Immature natural killer cell (primary cell): ENCODE measurements around the gene GNB1. TPM values are rescaled to one million over a fixed set of nuclear protein-coding genes. Genes with fewer than 3 reads are reported as not detected.

ENCODE experiments used
- DNase-seq, 3 donors: peaks; one replicate each; pipeline ENCODE4 v3.0.0; 2022; ENCODE audit warnings: mixed read lengths in 1 of 3
- H3K27ac Mint-ChIP-seq, 6 donors: one replicate each; pipeline ENCODE4 v1.8.0; 2020; ENCODE audit warnings: mixed read lengths in 6 of 6, mild to moderate bottlenecking in 5 of 6, inconsistent platforms in 4 of 6, moderate library complexity in 3 of 6
- H3K27me3 Mint-ChIP-seq, 3 donors: one replicate each; pipeline ENCODE4 v1.8.0; 2020 to 2021; ENCODE audit warnings: low read depth in 3 of 3, mild to moderate bottlenecking in 3 of 3, mixed read lengths in 3 of 3, moderate library complexity in 3 of 3, inconsistent platforms in 1 of 3
- H3K36me3 Mint-ChIP-seq, 3 donors: one replicate each; pipeline ENCODE4 v1.8.0; 2020; ENCODE audit warnings: mixed read lengths in 3 of 3, inconsistent platforms in 2 of 3, mild to moderate bottlenecking in 2 of 3
- H3K4me1 Mint-ChIP-seq, 2 donors: one replicate each; pipeline ENCODE4 v1.8.0; 2020; ENCODE audit warnings: inconsistent platforms in 2 of 2, mild to moderate bottlenecking in 2 of 2, mixed read lengths in 2 of 2, moderate library complexity in 1 of 2
- H3K4me3 Mint-ChIP-seq, 5 donors: one replicate each; pipeline ENCODE4 v1.8.0; 2020; ENCODE audit warnings: mild to moderate bottlenecking in 5 of 5, mixed read lengths in 5 of 5, inconsistent platforms in 3 of 5, moderate library complexity in 3 of 5
- H3K9me3 Mint-ChIP-seq, 6 donors: one replicate each; pipeline ENCODE4 v1.8.0; 2020; ENCODE audit warnings: mild to moderate bottlenecking in 6 of 6, mixed read lengths in 6 of 6, inconsistent platforms in 4 of 6, moderate library complexity in 3 of 6
- polyA plus RNA-seq, 3 donors: library from polyadenylated mRNA; unstranded; fragments of 300-500 nt; fragmentation: Illumina TruSeq; gene quantifications; one replicate each; pipeline ENCODE4 v1.2.3, GENCODE V29; 2021

The GNB1 gene
- polyA plus RNA-seq, 3 donors from 2014 or later, result 53.4 to 111 (median 98.7) TPM

DNA sequence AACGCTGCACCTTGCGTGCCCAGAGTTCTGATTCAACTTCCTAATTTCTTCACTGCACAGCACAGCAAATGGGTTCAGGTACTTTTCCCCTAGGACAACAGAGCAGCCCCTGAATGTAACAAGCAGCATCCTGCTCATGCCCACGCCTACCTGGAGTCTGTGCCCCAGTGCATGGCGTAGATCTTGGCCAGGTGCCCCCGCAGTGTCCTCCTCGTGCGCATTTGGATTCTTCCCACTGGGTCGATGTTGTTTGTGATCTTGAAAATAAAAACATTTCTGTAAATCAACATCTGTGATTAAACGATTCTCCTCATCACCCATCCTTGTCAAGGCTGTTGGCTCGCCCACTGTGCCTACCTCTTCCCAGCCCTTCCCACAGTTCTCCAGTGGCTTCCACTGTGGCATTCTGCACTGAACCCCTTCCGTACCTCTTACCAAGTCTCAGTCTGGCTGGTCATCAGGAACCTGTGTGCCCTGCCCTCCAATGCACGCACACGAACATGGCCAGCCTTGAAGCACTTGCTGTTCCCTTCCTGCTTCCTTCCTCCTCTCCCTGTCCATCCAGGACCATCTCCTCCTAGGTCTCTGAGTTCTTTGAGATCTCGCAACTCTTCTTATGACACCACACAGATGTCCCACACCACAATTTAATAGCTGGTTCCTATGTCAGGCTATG lies 75.1 kb downstream of the GNB1 start:
- Mint-ChIP-seq H3K9me3 (no peaks in the 10 kb centered on the region), H3K4me3 (no peak overlapping the region), H3K36me3 (peaks cover 8 to 22% (median 10%) of the 10 kb centered on the region in 3 donors), H3K27me3 (peaks cover 0 to 3% (median 2%) of the 10 kb centered on the region in 3 donors), H3K27ac (peak overlapping the region in 4 of 6 donors; percentile 24 to 42 (median 35)), H3K4me1 (peaks cover 5 to 10% of the 10 kb centered on the region in 2 donors)
- DNase-seq, result no peak

- H3K4me3 Mint-ChIP-seq, result no peak overlapping the region
- DNase-seq, result no peak
- H3K4me1 Mint-ChIP-seq, result peaks cover under 1 to 8% of the 10 kb centered on the region in 2 donors
- peaks cover 0 to 2% (median 0%) of the 10 kb centered on the region in 3 donors for H3K27me3 Mint-ChIP-seq
- peaks cover 12 to 16% (median 13%) of the 10 kb centered on the region in 3 donors for H3K36me3 Mint-ChIP-seq
- H3K9me3 Mint-ChIP-seq, result no peaks in the 10 kb centered on the region
- peak overlapping the region in 3 of 6 donors; percentile 10 to 39 (median 14) for H3K27ac Mint-ChIP-seq
These were observed 81.4 kb downstream of the GNB1 start for GRCh38 chr1:1809489-1809888.

DNA sequence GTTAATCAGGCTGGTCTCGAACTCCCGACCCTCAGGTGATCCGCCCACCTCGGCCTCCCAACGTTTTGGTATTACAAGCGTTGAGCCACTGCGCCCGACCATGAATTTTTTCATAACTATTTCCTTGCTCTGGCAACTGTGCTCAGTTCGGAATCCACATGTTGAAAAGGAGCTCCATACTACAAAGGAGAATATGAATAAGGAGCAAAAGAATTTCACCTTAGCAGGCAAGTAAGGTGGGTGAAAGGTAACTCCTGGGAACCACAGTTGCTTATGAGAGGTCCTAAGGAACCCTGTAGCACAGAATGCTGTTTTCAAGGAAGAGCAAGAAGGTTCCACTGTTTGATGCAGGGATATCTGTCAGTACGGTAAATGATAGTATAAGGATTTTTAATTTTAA lies 82.7 kb downstream of the GNB1 start:
- DNase-seq, result no peak
- Mint-ChIP-seq H3K27ac (peak overlapping the region in 1 of 6 donors; percentile 13), H3K36me3 (peaks cover 9 to 16% (median 11%) of the 10 kb centered on the region in 3 donors), H3K27me3 (peaks cover 0 to 2% (median 0%) of the 10 kb centered on the region in 3 donors), H3K4me3 (no peak overlapping the region), H3K9me3 (no peaks in the 10 kb centered on the region), H3K4me1 (peaks cover 4 to 8% of the 10 kb centered on the region in 2 donors)

DNA sequence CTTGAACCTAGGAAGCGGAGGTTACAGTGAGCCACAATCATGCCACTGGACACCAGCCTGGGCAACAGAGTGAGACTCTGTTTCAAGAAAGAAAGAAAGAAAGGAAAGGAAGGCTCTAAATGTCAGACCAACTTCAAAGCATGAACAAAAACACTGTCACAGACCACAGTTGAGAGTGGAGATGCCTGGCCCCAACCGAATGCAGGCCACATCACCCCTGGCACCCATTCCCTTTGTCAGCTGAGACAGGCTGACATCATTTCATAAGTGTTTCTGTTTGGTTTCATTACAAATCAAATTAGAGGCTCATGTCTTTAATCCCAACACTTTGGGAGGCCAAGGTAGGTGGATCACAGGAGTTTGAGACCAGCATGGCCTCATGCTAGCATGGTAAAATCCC lies 84.0 kb downstream of the GNB1 start:
- Mint-ChIP-seq H3K4me3 (no peak overlapping the region), H3K36me3 (peaks cover 13 to 26% (median 14%) of the 10 kb centered on the region in 3 donors), H3K27me3 (peaks cover 0 to 2% (median 2%) of the 10 kb centered on the region in 3 donors), H3K27ac (peak overlapping the region in 1 of 6 donors; percentile 41), H3K9me3 (no peaks in the 10 kb centered on the region), H3K4me1 (peaks cover 6 to 21% of the 10 kb centered on the region in 2 donors)
- no peak for DNase-seq

DNA sequence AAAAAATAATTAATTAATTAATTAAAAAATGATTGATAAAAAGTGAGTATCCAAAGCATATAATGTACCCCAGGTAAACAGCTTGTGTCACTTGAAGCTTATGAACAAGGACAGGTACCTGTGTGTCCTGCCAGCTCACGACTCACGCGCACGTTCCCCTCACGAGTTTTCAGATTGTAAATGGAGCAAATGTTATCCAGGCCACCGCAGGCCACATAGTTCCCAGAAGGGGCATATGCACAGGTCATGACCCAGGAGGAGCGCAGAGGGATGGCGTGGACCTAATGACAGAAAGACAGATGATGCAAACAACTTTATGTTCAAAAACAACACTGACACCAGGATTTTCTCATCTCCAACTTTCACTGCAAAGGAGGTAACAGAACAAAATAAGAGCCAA lies 86.6 kb downstream of the GNB1 start:
- H3K27ac Mint-ChIP-seq, result peak overlapping the region in 2 of 6 donors; percentile 22 to 38
- DNase-seq, result no peak
- peaks cover 14 to 35% (median 20%) of the 10 kb centered on the region in 3 donors for H3K36me3 Mint-ChIP-seq
- no peaks in the 10 kb centered on the region for H3K9me3 Mint-ChIP-seq
- peaks cover 0 to 2% (median 2%) of the 10 kb centered on the region in 3 donors for H3K27me3 Mint-ChIP-seq
- peaks cover 29 to 47% of the 10 kb centered on the region in 2 donors for H3K4me1 Mint-ChIP-seq
- H3K4me3 Mint-ChIP-seq, result peak overlapping the region in 1 of 5 donors; percentile 44

GRCh38 chr1:1802871-1803270 lies 88.0 kb downstream of the GNB1 start:
- Mint-ChIP-seq H3K27ac (peak overlapping the region in 5 of 6 donors; percentile 13 to 71 (median 64)), H3K9me3 (no peaks in the 10 kb centered on the region), H3K27me3 (peaks cover 0 to 2% (median 0%) of the 10 kb centered on the region in 3 donors), H3K4me1 (peaks cover 30 to 50% of the 10 kb centered on the region in 2 donors), H3K4me3 (no peak overlapping the region), H3K36me3 (peaks cover 14 to 35% (median 20%) of the 10 kb centered on the region in 3 donors)
- no peak for DNase-seq

GRCh38 chr1:1799716-1800115 lies 91.2 kb downstream of the GNB1 start:
- DNase-seq, result peak in 2 of 3 donors; percentile 23 to 25
- Mint-ChIP-seq H3K27ac (peak overlapping the region; percentile 74 to 87 (median 78)), H3K4me3 (peak overlapping the region in 4 of 5 donors; percentile 2 to 60 (median 20)), H3K4me1 (peaks cover 38 to 58% of the 10 kb centered on the region in 2 donors), H3K27me3 (peaks cover 0 to 2% (median 0%) of the 10 kb centered on the region in 3 donors), H3K9me3 (no peaks in the 10 kb centered on the region), H3K36me3 (peaks cover 9 to 34% (median 14%) of the 10 kb centered on the region in 3 donors)

GRCh38 chr1:1797731-1798341 lies 93.1 kb downstream of the GNB1 start:
- Mint-ChIP-seq H3K27me3 (peaks cover 0 to 2% (median 0%) of the 10 kb centered on the region in 3 donors), H3K4me3 (no peak overlapping the region), H3K4me1 (peaks cover 41 to 67% of the 10 kb centered on the region in 2 donors), H3K27ac (peak overlapping the region in 2 of 6 donors; percentile 1 to 42), H3K36me3 (peaks cover 3 to 33% (median 12%) of the 10 kb centered on the region in 3 donors), H3K9me3 (no peaks in the 10 kb centered on the region)
- DNase-seq, result no peak

DNA sequence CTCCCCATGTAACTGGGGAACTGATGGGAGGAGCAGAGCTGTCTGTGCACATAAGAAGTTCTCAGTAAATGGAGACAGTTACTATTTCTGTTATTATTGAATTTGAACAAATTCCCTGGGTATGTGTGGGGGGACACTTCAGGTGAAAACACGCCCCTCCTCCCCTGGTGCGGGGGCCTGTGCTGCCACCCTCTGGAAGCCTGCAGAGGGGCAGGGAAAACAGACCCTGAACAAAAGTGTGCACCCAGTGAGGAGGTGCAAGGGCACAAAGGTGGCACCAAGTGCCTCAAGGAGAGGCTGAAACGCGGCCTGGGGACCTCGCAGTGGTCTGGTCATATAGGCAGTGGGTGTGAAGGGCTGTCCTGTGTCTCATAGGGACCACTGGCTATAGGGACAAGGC lies 94.4 kb downstream of the GNB1 start:
- peaks cover 37 to 54% of the 10 kb centered on the region in 2 donors for H3K4me1 Mint-ChIP-seq
- peaks cover 0 to 31% (median 10%) of the 10 kb centered on the region in 3 donors for H3K36me3 Mint-ChIP-seq
- H3K4me3 Mint-ChIP-seq, result no peak overlapping the region
- H3K9me3 Mint-ChIP-seq, result no peaks in the 10 kb centered on the region
- peak overlapping the region in 4 of 6 donors; percentile 3 to 84 (median 50) for H3K27ac Mint-ChIP-seq
- no peaks in the 10 kb centered on the region for H3K27me3 Mint-ChIP-seq
- DNase-seq, result peak in 2 of 3 donors; percentile 20 to 31

DNA sequence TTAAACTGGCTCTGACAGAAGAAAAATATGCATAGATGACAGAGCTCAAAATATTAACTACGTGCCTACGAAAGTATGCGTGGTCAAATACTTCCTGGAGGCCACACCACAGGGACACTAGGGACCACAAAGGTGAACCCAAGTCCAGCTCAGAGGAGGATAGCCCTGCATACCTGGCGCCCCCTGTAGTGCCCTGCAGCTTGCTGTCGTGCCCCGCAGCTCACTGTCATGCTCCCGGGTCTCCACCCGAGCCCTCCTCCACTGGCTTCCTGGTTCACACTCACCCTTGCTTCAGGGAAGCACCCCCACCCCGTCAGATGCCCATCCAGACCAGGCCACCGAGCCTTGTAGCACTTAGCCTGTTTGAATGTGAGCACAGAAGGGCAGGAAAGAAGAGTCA lies 95.9 kb downstream of the GNB1 start:
- Mint-ChIP-seq H3K27ac (peak overlapping the region in 3 of 6 donors; percentile 34 to 77 (median 45)), H3K36me3 (peaks cover 0 to 32% (median 7%) of the 10 kb centered on the region in 3 donors), H3K4me1 (peaks cover 27 to 40% of the 10 kb centered on the region in 2 donors), H3K9me3 (no peaks in the 10 kb centered on the region), H3K4me3 (no peak overlapping the region), H3K27me3 (peaks cover 0 to 2% (median 0%) of the 10 kb centered on the region in 3 donors)
- DNase-seq, result no peak

DNA sequence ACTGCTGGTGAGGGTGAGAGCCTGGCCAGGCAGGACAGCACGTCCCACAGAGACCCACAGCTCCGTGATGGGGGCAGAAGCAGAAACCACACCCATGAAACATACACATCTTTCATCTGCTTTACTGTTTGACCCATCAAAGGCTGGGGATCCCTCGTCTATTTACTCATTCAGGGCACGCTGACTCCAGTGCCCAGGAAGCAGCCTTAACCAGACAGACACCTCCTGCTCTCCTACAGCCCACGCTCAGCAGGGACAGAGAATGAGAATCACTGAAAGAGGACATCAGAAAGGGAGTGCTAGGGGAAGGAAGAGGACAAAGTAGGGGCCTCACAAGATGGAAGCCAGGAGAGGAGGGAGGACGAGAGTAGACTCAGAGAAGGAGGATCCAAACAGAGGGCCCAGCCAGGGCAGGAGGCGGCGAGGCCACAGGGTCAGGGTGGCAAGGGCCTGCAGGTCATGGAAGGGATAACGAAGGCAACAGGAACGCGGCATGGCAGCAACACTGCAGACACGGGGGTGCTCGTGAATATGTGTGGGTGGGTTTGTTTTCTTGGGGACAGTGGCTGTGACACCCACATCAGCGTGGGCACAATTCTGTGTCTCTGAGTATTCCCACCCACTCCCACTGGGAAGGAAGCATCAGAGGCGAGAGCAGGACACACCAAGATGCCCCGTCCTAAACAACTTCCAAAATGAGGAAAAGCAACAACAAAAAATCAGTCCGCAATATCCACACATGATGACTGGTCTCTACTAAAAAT lies 97.2 kb downstream of the GNB1 start:
- H3K4me3 Mint-ChIP-seq, result no peak overlapping the region
- peaks cover 0 to 2% (median 2%) of the 10 kb centered on the region in 3 donors for H3K27me3 Mint-ChIP-seq
- H3K36me3 Mint-ChIP-seq, result peaks cover 6 to 39% (median 12%) of the 10 kb centered on the region in 3 donors
- DNase-seq, result no peak
- H3K27ac Mint-ChIP-seq, result peak overlapping the region; percentile 56 to 85 (median 72)
- H3K4me1 Mint-ChIP-seq, result peaks cover 21 to 35% of the 10 kb centered on the region in 2 donors
- no peaks in the 10 kb centered on the region for H3K9me3 Mint-ChIP-seq

- Mint-ChIP-seq H3K27me3 (peaks cover 0 to 6% (median 2%) of the 10 kb centered on the region in 3 donors), H3K9me3 (no peaks in the 10 kb centered on the region), H3K4me1 (peaks cover 10 to 11% of the 10 kb centered on the region in 2 donors), H3K27ac (peak overlapping the region; percentile 0 to 87 (median 68)), H3K4me3 (no peak overlapping the region), H3K36me3 (peaks cover 19 to 47% (median 24%) of the 10 kb centered on the region in 3 donors)
- peak in 1 of 3 donors; percentile 8 for DNase-seq
These were observed 102.0 kb downstream of the GNB1 start for GRCh38 chr1:1788646-1789431.

DNA sequence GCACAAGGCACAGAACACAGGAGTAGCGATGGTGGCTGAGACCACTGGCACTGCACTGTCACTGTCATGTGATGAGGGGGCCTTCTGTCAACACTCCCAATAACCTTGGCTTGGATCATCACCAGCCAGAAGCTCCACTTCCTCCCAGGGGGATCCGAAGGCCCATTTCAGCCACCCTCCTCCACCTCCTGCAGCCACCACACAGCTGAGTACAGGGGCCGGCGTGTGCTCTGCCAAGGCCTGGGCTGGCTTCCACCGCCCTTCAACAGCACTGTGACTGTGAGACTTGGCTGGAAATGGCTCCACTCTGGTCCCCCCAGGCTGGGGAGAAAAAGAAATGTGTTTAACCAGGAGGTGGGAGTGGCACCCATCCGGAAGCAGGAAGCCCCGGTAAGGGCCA lies 102.8 kb downstream of the GNB1 start:
- Mint-ChIP-seq H3K4me3 (no peak overlapping the region), H3K4me1 (peaks cover 9 to 10% of the 10 kb centered on the region in 2 donors), H3K27me3 (peaks cover 0 to 9% (median 7%) of the 10 kb centered on the region in 3 donors), H3K36me3 (peaks cover 19 to 42% (median 20%) of the 10 kb centered on the region in 3 donors), H3K27ac (peak overlapping the region in 5 of 6 donors; percentile 24 to 84 (median 44)), H3K9me3 (no peaks in the 10 kb centered on the region)
- DNase-seq, result no peak
